ENCODE results near the gene GAGE12J.

DNA sequence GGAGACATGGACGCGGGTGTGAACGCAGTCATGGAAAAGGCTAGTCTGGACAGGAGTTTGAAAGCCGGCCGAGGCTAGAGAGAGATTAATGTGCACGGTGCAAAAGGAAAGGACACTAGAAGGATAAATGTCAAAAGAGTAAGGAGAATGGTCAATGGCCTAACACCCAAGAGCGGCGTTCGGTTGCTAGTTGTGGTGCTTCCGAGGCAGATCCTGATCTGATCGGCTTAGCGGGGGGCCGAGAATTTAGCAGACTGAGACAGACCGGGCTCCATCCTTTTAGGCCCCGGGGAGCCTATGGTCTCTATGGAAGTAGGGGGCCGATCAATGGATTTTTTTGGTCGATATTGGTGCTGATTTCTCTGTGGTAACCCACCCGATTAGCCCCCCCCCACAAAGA lies 11.5 kb upstream of the GAGE12J start:
- TF ChIP-seq, protein P1, sequence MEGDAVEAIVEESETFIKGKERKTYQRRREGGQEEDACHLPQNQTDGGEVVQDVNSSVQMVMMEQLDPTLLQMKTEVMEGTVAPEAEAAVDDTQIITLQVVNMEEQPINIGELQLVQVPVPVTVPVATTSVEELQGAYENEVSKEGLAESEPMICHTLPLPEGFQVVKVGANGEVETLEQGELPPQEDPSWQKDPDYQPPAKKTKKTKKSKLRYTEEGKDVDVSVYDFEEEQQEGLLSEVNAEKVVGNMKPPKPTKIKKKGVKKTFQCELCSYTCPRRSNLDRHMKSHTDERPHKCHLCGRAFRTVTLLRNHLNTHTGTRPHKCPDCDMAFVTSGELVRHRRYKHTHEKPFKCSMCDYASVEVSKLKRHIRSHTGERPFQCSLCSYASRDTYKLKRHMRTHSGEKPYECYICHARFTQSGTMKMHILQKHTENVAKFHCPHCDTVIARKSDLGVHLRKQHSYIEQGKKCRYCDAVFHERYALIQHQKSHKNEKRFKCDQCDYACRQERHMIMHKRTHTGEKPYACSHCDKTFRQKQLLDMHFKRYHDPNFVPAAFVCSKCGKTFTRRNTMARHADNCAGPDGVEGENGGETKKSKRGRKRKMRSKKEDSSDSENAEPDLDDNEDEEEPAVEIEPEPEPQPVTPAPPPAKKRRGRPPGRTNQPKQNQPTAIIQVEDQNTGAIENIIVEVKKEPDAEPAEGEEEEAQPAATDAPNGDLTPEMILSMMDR (IDR thresholded peaks at IDR 0.05 in 8 of 11, conservative IDR thresholded peaks at IDR 0.05 in 3 of 11), result no peak
- TF ChIP-seq POLR2A (IDR thresholded peaks at IDR 0.05) (no peak), POLR2AphosphoS5 (IDR thresholded peaks at IDR 0.05) (no peak)
